A549 treated with CpdA at 1 μM for 4 hours (cell line): ENCODE measurements around the gene SLC38A7. TPM values are rescaled to one million over a fixed set of nuclear protein-coding genes. Genes with fewer than 3 reads are reported as not detected.

Experiments
- total RNA-seq: library from RNA; stranded (reverse); fragments of 200-300 nt; extraction: Qiagen RNA extraction; gene quantifications from 5 replicates; pipeline ENCODE4 v1.2.3, GENCODE V29; 2022; ENCODE audit warnings: low read depth

The SLC38A7 gene
- 17.4 to 23.4 TPM (median 18.8 TPM) in 5 replicates for total RNA-seq

GRCh38 chr16:58684354-58685083 is at the start of gene SLC38A7:
TSS of gene SLC38A7 (minus strand) at chr16:58684770. CDS start at chr16:58680126, 4,644 bp downstream.

GRCh38 chr16:58733671-58734458 is 49.3 kb upstream of the SLC38A7 start, which contains the start of gene GOT2:
TSS of gene GOT2 (minus strand) at chr16:58734316. CDS start at chr16:58734228, 88 bp downstream.

GRCh38 chr16:58629733-58630640 is 54.6 kb downstream of the SLC38A7 start, which contains the start of gene CNOT1:
TSS of gene CNOT1 (minus strand) at chr16:58629826. CDS start at chr16:58599337, 30,489 bp downstream.

Other genes with a start within 250 kb of the SLC38A7 start
- gene NDRG4, start 184.6 kb downstream of the SLC38A7 start, total RNA-seq, result 25.9 to 41.4 TPM (median 29.3 TPM) in 5 replicates
- 11.8 to 17.0 TPM (median 14.8 TPM) in 5 replicates for gene SETD6, start 169.3 kb downstream of the SLC38A7 start, total RNA-seq
- 127 to 182 TPM (median 134 TPM) in 5 replicates for gene CNOT1, start 54.9 kb downstream of the SLC38A7 start, total RNA-seq
- 175 to 180 TPM (median 177 TPM) in 5 replicates for gene GOT2, start 49.5 kb upstream of the SLC38A7 start, total RNA-seq